PFSK-1 (cell line): ENCODE data around the gene SRRM2.

Experiments used
- FOXP2 ChIP-seq: optimal IDR thresholded peaks from 2 replicates; pipeline ENCODE3; 2011; ENCODE audit warnings: borderline replicate concordance, control low read depth, inconsistent platforms; ENCODE audit not compliant: insufficient read depth; ENCODE audit errors: extremely low read length, extremely low read depth
- POLR2AphosphoS5 ChIP-seq: IDR thresholded peaks from 2 replicates; pipeline ENCODE4 v1.6.1; 2012; ENCODE audit warnings: low read depth, mild to moderate bottlenecking, control low read depth, low read length, moderate library complexity
- REST ChIP-seq, 2 experiments: IDR thresholded peaks; 2 replicates each; pipeline versions ENCODE4 v1.6.1 to v1.8.0; 2011 to 2012; ENCODE audit warnings: low read depth in 2 of 2, low read length in 2 of 2, control low read depth in 1 of 2, inconsistent platforms in 1 of 2, mild to moderate bottlenecking in 1 of 2, moderate library complexity in 1 of 2; ENCODE audit not compliant: insufficient read depth in 1 of 2
- SIN3A ChIP-seq: IDR thresholded peaks from 2 replicates; pipeline ENCODE4 v1.6.1; 2012; ENCODE audit warnings: mild to moderate bottlenecking, low read length, moderate library complexity, borderline replicate concordance; ENCODE audit not compliant: insufficient read depth
- TAF1 ChIP-seq: IDR thresholded peaks from 2 replicates; pipeline ENCODE4 v1.6.1; 2012; ENCODE audit warnings: low read length, control low read depth, borderline replicate concordance; ENCODE audit not compliant: insufficient read depth

The SRRM2 gene

GRCh38 chr16:2795395-2796143 is 43.1 kb downstream of the SRRM2 start:
- TF ChIP-seq SIN3A (no peak), POLR2AphosphoS5 (no peak), FOXP2 (no peak), TAF1 (no peak), REST (IDR thresholded peaks at IDR 0.05; ENCODE audit: insufficient read depth in 1 of 2, low read depth in 2 of 2, low read length in 2 of 2) (no peak)

- TF ChIP-seq TAF1: no peak
- TF ChIP-seq SIN3A: no peak
- no peak for TF ChIP-seq POLR2AphosphoS5
- TF ChIP-seq FOXP2: no peak
- TF ChIP-seq REST (IDR thresholded peaks at IDR 0.05; ENCODE audit: insufficient read depth in 1 of 2, low read depth in 2 of 2, low read length in 2 of 2): no peak
These were observed 46.3 kb downstream of the SRRM2 start for GRCh38 chr16:2798723-2799204.

- no peak for TF ChIP-seq FOXP2
- no peak for TF ChIP-seq REST (IDR thresholded peaks at IDR 0.05; ENCODE audit: insufficient read depth in 1 of 2, low read depth in 2 of 2, low read length in 2 of 2)
- TF ChIP-seq SIN3A: no peak
- TF ChIP-seq TAF1: no peak
- TF ChIP-seq POLR2AphosphoS5: no peak
These were observed 46.9 kb downstream of the SRRM2 start for GRCh38 chr16:2799205-2799858.

- no peak for TF ChIP-seq TAF1
These were observed 47.4 kb downstream of the SRRM2 start for GRCh38 chr16:2799859-2800226.

- TF ChIP-seq TAF1 (no peak), POLR2AphosphoS5 (no peak), FOXP2 (no peak), REST (IDR thresholded peaks at IDR 0.05; ENCODE audit: insufficient read depth in 1 of 2, low read depth in 2 of 2, low read length in 2 of 2) (no peak)
These were observed 51.2 kb downstream of the SRRM2 start for GRCh38 chr16:2803545-2804195.
